ENCODE data around the gene NTN1.

- no peak for TF ChIP-seq POLR2A (IDR thresholded peaks at IDR 0.05)
- TF ChIP-seq CTCF (IDR thresholded peaks at IDR 0.05) = no peak
- no peak for TF ChIP-seq EP300 (IDR thresholded peaks at IDR 0.05)
These were observed 104.4 kb downstream of the NTN1 start for GRCh38 chr17:9125722-9126121.
